Tibial artery (tissue), 4 donors: ENCODE results near the gene DACH1.

Experiments used
- DNase-seq, 2 donors: peaks; one replicate each; pipeline ENCODE4 v3.0.0-alpha.2; 2019
- H3K27ac ChIP-seq, 2 donors: fragments of 200-600 bp; sonication (generic) in 1 of 2; 1 replicate in 1 of 2; 2 replicates in 1 of 2; pipeline ENCODE4 v1.5.1; 2018 to 2019; ENCODE audit warnings: mild to moderate bottlenecking in 1 of 2
- H3K27me3 ChIP-seq, 2 donors: fragments of 200-600 bp; sonication (generic) in 1 of 2; one replicate each; pipeline versions ENCODE4 v1.5.1 to v1.6.0; 2016 to 2019
- H3K36me3 ChIP-seq, 3 donors: fragments of 200-600 bp; sonication (generic) in 2 of 3; one replicate each; pipeline ENCODE4 v1.5.1; 2016 to 2019; ENCODE audit warnings: mild to moderate bottlenecking in 2 of 3
- H3K4me1 ChIP-seq, 4 donors: fragments of 200-600 bp; sonication (generic) in 2 of 4; 1 replicate in 3 of 4; 2 replicates in 1 of 4; pipeline ENCODE4 v1.5.1; 2016 to 2019
- H3K4me3 ChIP-seq, 2 donors: fragments of 200-600 bp; sonication (generic) in 1 of 2; 1 replicate in 1 of 2; 2 replicates in 1 of 2; pipeline ENCODE4 v1.5.1; 2018 to 2019; ENCODE audit warnings: mild to moderate bottlenecking in 2 of 2
- H3K9me3 ChIP-seq, 3 donors: fragments of 200-600 bp; sonication (generic) in 1 of 3; one replicate each; pipeline ENCODE4 v1.5.1; 2016 to 2019
- CTCF ChIP-seq, 2 experiments: fragments of 200-600 bp in 1 of 2; fragments of 450-650 bp in 1 of 2; IDR thresholded peaks; one replicate each; pipeline ENCODE4 v1.5.1; 2017 to 2019; ENCODE audit warnings: antibody characterized with exemption in 2 of 2, mild to moderate bottlenecking in 1 of 2, moderate library complexity in 1 of 2
- intact Hi-C: fragments of 100-400 bp; cut with DNase I; formaldehyde crosslinking; loops from one replicate; pipeline ENCODE4 v1.15.0; 2023; ENCODE audit warnings: low total_unique reads

Gene DACH1

GRCh38 chr13:71871844-71872243 is 4.8 kb upstream of the DACH1 start:
- H3K9me3 ChIP-seq, result no peaks in the 10 kb centered on the region
- intact Hi-C loops, result no loop called here
- no peaks in the 10 kb centered on the region for H3K36me3 ChIP-seq
- peaks cover 0 to 12% of the 10 kb centered on the region in 2 donors for H3K27me3 ChIP-seq
- H3K27ac ChIP-seq, result no peak overlapping the region
- no peak for DNase-seq
- H3K4me3 ChIP-seq, result no peak overlapping the region
- TF ChIP-seq CTCF (IDR thresholded peaks at IDR 0.05), result no peak
- H3K4me1 ChIP-seq, result peaks cover 0 to 8% (median 5%) of the 10 kb centered on the region in 4 donors

- H3K27ac ChIP-seq, result no peak overlapping the region
- H3K9me3 ChIP-seq, result no peaks in the 10 kb centered on the region
- no peaks in the 10 kb centered on the region for H3K36me3 ChIP-seq
- peaks cover 0 to 10% (median 9%) of the 10 kb centered on the region in 4 donors for H3K4me1 ChIP-seq
- no peak overlapping the region for H3K4me3 ChIP-seq
- intact Hi-C loops, result no loop called here
- no peak for TF ChIP-seq CTCF (IDR thresholded peaks at IDR 0.05)
- no peak for DNase-seq
- peaks cover 0 to 15% of the 10 kb centered on the region in 2 donors for H3K27me3 ChIP-seq
These were observed 4.3 kb upstream of the DACH1 start for GRCh38 chr13:71871176-71871754.

GRCh38 chr13:71870100-71870499 is 3.1 kb upstream of the DACH1 start:
- Histone ChIP-seq H3K27me3 (peaks cover 0 to 26% of the 10 kb centered on the region in 2 donors), H3K27ac (no peak overlapping the region), H3K36me3 (no peaks in the 10 kb centered on the region), H3K4me3 (no peak overlapping the region), H3K9me3 (no peaks in the 10 kb centered on the region), H3K4me1 (peaks cover 0 to 21% (median 20%) of the 10 kb centered on the region in 4 donors)
- no peak for TF ChIP-seq CTCF (IDR thresholded peaks at IDR 0.05)
- no peak for DNase-seq
- intact Hi-C loops, result no loop called here

GRCh38 chr13:71869274-71869673 is 2.3 kb upstream of the DACH1 start:
- no peak overlapping the region for H3K4me3 ChIP-seq
- DNase-seq, result no peak
- H3K27me3 ChIP-seq, result peaks cover 0 to 35% of the 10 kb centered on the region in 2 donors
- TF ChIP-seq CTCF (IDR thresholded peaks at IDR 0.05), result no peak
- no peaks in the 10 kb centered on the region for H3K9me3 ChIP-seq
- H3K4me1 ChIP-seq, result peaks cover 0 to 29% (median 26%) of the 10 kb centered on the region in 4 donors
- H3K27ac ChIP-seq, result no peak overlapping the region
- intact Hi-C loops, result no loop called here
- no peaks in the 10 kb centered on the region for H3K36me3 ChIP-seq

GRCh38 chr13:71866335-71867130 is 471 bp downstream of the DACH1 start:
- no peak overlapping the region for H3K27ac ChIP-seq
- peaks cover 0 to 29% (median 27%) of the 10 kb centered on the region in 4 donors for H3K4me1 ChIP-seq
- TF ChIP-seq CTCF (IDR thresholded peaks at IDR 0.05), result no peak
- H3K27me3 ChIP-seq, result peaks cover 0 to 40% of the 10 kb centered on the region in 2 donors
- no peaks in the 10 kb centered on the region for H3K9me3 ChIP-seq
- peak overlapping the region; percentile 40 to 52 for H3K4me3 ChIP-seq
- no peaks in the 10 kb centered on the region for H3K36me3 ChIP-seq
- DNase-seq, result no peak
- intact Hi-C loops, result no loop called here
